ENCODE measurements around the gene PTPRG.

Gene PTPRG

GRCh38 chr3:61593446-61594029, 32.2 kb downstream of the PTPRG start:
- no peak overlapping the region for H3K27ac Mint-ChIP-seq
- no peaks in the 10 kb centered on the region for H3K4me1 Mint-ChIP-seq
- no peaks in the 10 kb centered on the region for H3K27me3 Mint-ChIP-seq
- peaks cover 3% of the 10 kb centered on the region for H3K9me3 Mint-ChIP-seq
- no peak overlapping the region for H3K4me3 Mint-ChIP-seq
- H3K36me3 Mint-ChIP-seq = no peaks in the 10 kb centered on the region
- no peak for ATAC-seq

GRCh38 chr3:61594144-61594963, 33.0 kb downstream of the PTPRG start:
- no peaks in the 10 kb centered on the region for H3K36me3 Mint-ChIP-seq
- H3K27ac Mint-ChIP-seq = no peak overlapping the region
- peaks cover 3% of the 10 kb centered on the region for H3K9me3 Mint-ChIP-seq
- H3K4me1 Mint-ChIP-seq = no peaks in the 10 kb centered on the region
- no peak overlapping the region for H3K4me3 Mint-ChIP-seq
- peak; percentile 26 for ATAC-seq
- H3K27me3 Mint-ChIP-seq = no peaks in the 10 kb centered on the region

- no peaks in the 10 kb centered on the region for H3K9me3 Mint-ChIP-seq
- no peaks in the 10 kb centered on the region for H3K36me3 Mint-ChIP-seq
- no peak for ATAC-seq
- no peak overlapping the region for H3K4me3 Mint-ChIP-seq
- H3K27ac Mint-ChIP-seq = no peak overlapping the region
- no peaks in the 10 kb centered on the region for H3K27me3 Mint-ChIP-seq
- no peaks in the 10 kb centered on the region for H3K4me1 Mint-ChIP-seq
These were observed 33.6 kb downstream of the PTPRG start for GRCh38 chr3:61594964-61595285.

- Mint-ChIP-seq H3K27ac (no peak overlapping the region), H3K9me3 (no peaks in the 10 kb centered on the region), H3K27me3 (no peaks in the 10 kb centered on the region), H3K4me3 (no peak overlapping the region), H3K36me3 (no peaks in the 10 kb centered on the region), H3K4me1 (no peaks in the 10 kb centered on the region)
- ATAC-seq = no peak
These were observed 33.9 kb downstream of the PTPRG start for GRCh38 chr3:61595288-61595687.

GRCh38 chr3:61595826-61596225, 34.5 kb downstream of the PTPRG start:
- H3K4me1 Mint-ChIP-seq = no peaks in the 10 kb centered on the region
- no peaks in the 10 kb centered on the region for H3K27me3 Mint-ChIP-seq
- no peak for ATAC-seq
- H3K27ac Mint-ChIP-seq = no peak overlapping the region
- no peaks in the 10 kb centered on the region for H3K36me3 Mint-ChIP-seq
- H3K4me3 Mint-ChIP-seq = no peak overlapping the region
- H3K9me3 Mint-ChIP-seq = no peaks in the 10 kb centered on the region

GRCh38 chr3:61597906-61598305, 36.5 kb downstream of the PTPRG start:
- H3K4me1 Mint-ChIP-seq = no peaks in the 10 kb centered on the region
- no peaks in the 10 kb centered on the region for H3K9me3 Mint-ChIP-seq
- no peak for ATAC-seq
- no peak overlapping the region for H3K27ac Mint-ChIP-seq
- no peaks in the 10 kb centered on the region for H3K36me3 Mint-ChIP-seq
- no peaks in the 10 kb centered on the region for H3K27me3 Mint-ChIP-seq
- H3K4me3 Mint-ChIP-seq = no peak overlapping the region

GRCh38 chr3:61600195-61600594, 38.8 kb downstream of the PTPRG start:
- Mint-ChIP-seq H3K27ac (no peak overlapping the region), H3K36me3 (no peaks in the 10 kb centered on the region), H3K4me1 (no peaks in the 10 kb centered on the region), H3K9me3 (no peaks in the 10 kb centered on the region), H3K27me3 (no peaks in the 10 kb centered on the region), H3K4me3 (no peak overlapping the region)
- ATAC-seq = no peak

- Mint-ChIP-seq H3K36me3 (no peaks in the 10 kb centered on the region), H3K27me3 (no peaks in the 10 kb centered on the region), H3K4me3 (no peak overlapping the region), H3K4me1 (no peaks in the 10 kb centered on the region), H3K27ac (no peak overlapping the region), H3K9me3 (no peaks in the 10 kb centered on the region)
- ATAC-seq = no peak
These were observed 40.5 kb downstream of the PTPRG start for GRCh38 chr3:61601831-61602230.

GRCh38 chr3:61602466-61602865, 41.1 kb downstream of the PTPRG start:
- Mint-ChIP-seq H3K27me3 (no peaks in the 10 kb centered on the region), H3K4me3 (no peak overlapping the region), H3K4me1 (no peaks in the 10 kb centered on the region), H3K27ac (no peak overlapping the region), H3K9me3 (no peaks in the 10 kb centered on the region), H3K36me3 (no peaks in the 10 kb centered on the region)
- no peak for ATAC-seq

- Mint-ChIP-seq H3K4me1 (no peaks in the 10 kb centered on the region), H3K27ac (no peak overlapping the region), H3K9me3 (peaks cover under 1% of the 10 kb centered on the region), H3K4me3 (no peak overlapping the region), H3K36me3 (no peaks in the 10 kb centered on the region), H3K27me3 (no peaks in the 10 kb centered on the region)
- no peak for ATAC-seq
These were observed 44.3 kb downstream of the PTPRG start for GRCh38 chr3:61605589-61606175.

GRCh38 chr3:61606196-61606595, 44.8 kb downstream of the PTPRG start:
- H3K9me3 Mint-ChIP-seq = peaks cover 2% of the 10 kb centered on the region
- H3K4me3 Mint-ChIP-seq = no peak overlapping the region
- H3K27me3 Mint-ChIP-seq = no peaks in the 10 kb centered on the region
- H3K4me1 Mint-ChIP-seq = no peaks in the 10 kb centered on the region
- H3K36me3 Mint-ChIP-seq = no peaks in the 10 kb centered on the region
- ATAC-seq = no peak
- no peak overlapping the region for H3K27ac Mint-ChIP-seq

GRCh38 chr3:61608072-61608471, 46.7 kb downstream of the PTPRG start:
- H3K27ac Mint-ChIP-seq = no peak overlapping the region
- no peak for ATAC-seq
- no peaks in the 10 kb centered on the region for H3K36me3 Mint-ChIP-seq
- H3K9me3 Mint-ChIP-seq = peaks cover 2% of the 10 kb centered on the region
- no peaks in the 10 kb centered on the region for H3K4me1 Mint-ChIP-seq
- H3K4me3 Mint-ChIP-seq = no peak overlapping the region
- H3K27me3 Mint-ChIP-seq = no peaks in the 10 kb centered on the region

GRCh38 chr3:61608711-61609110, 47.3 kb downstream of the PTPRG start:
- no peaks in the 10 kb centered on the region for H3K4me1 Mint-ChIP-seq
- H3K27ac Mint-ChIP-seq = no peak overlapping the region
- no peaks in the 10 kb centered on the region for H3K27me3 Mint-ChIP-seq
- no peak overlapping the region for H3K4me3 Mint-ChIP-seq
- H3K36me3 Mint-ChIP-seq = no peaks in the 10 kb centered on the region
- H3K9me3 Mint-ChIP-seq = peaks cover 2% of the 10 kb centered on the region
- no peak for ATAC-seq

- peaks cover 2% of the 10 kb centered on the region for H3K9me3 Mint-ChIP-seq
- no peak for ATAC-seq
- no peak overlapping the region for H3K27ac Mint-ChIP-seq
- H3K4me1 Mint-ChIP-seq = no peaks in the 10 kb centered on the region
- no peaks in the 10 kb centered on the region for H3K36me3 Mint-ChIP-seq
- no peaks in the 10 kb centered on the region for H3K27me3 Mint-ChIP-seq
- no peak overlapping the region for H3K4me3 Mint-ChIP-seq
These were observed 48.9 kb downstream of the PTPRG start for GRCh38 chr3:61610316-61610715.

- no peak for ATAC-seq
- H3K4me1 Mint-ChIP-seq = no peaks in the 10 kb centered on the region
- no peak overlapping the region for H3K4me3 Mint-ChIP-seq
- no peaks in the 10 kb centered on the region for H3K27me3 Mint-ChIP-seq
- no peak overlapping the region for H3K27ac Mint-ChIP-seq
- peaks cover 2% of the 10 kb centered on the region for H3K9me3 Mint-ChIP-seq
- no peaks in the 10 kb centered on the region for H3K36me3 Mint-ChIP-seq
These were observed 51.1 kb downstream of the PTPRG start for GRCh38 chr3:61612211-61613194.
